NCI-H2029 (cell line): ENCODE measurements around the gene PAPOLG.
"Not testable (repeated sequence)": the region's sequence is repeated elsewhere in the genome, so short reads cannot be mapped to it uniquely, and the experiment has no call there.

ENCODE experiments used
- DNase-seq: peaks from one replicate; lab custom pipeline; 2025; lab: John Stamatoyannopoulos, UW

Gene PAPOLG

GRCh38 chr2:60775048-60775639 is 19.1 kb downstream of the PAPOLG start:
- no peak for DNase-seq

- DNase-seq = no peak
Observed at GRCh38 chr2:60778352-60778751, 22.3 kb downstream of the PAPOLG start.

- DNase-seq = no peak
Observed at GRCh38 chr2:60779426-60779825, 23.4 kb downstream of the PAPOLG start.

GRCh38 chr2:60780721-60781120 is 24.7 kb downstream of the PAPOLG start:
- DNase-seq = no peak

- no peak for DNase-seq
Observed at GRCh38 chr2:60793169-60793568, 37.1 kb downstream of the PAPOLG start.

GRCh38 chr2:60794271-60794863 is 38.3 kb downstream of the PAPOLG start:
- no peak for DNase-seq

GRCh38 chr2:60796573-60797509 is 40.8 kb downstream of the PAPOLG start:
- no peak for DNase-seq

- no peak for DNase-seq
Observed at GRCh38 chr2:60804473-60804872, 48.4 kb downstream of the PAPOLG start.

- no peak for DNase-seq
Observed at GRCh38 chr2:60806595-60806987, 50.5 kb downstream of the PAPOLG start.

GRCh38 chr2:60806988-60807681 is 51.1 kb downstream of the PAPOLG start:
- DNase-seq = no peak

GRCh38 chr2:60808330-60808801 is 52.3 kb downstream of the PAPOLG start:
- no peak for DNase-seq

- no peak for DNase-seq
Observed at GRCh38 chr2:60811491-60812375, 55.7 kb downstream of the PAPOLG start.

GRCh38 chr2:60817191-60817590 is 61.1 kb downstream of the PAPOLG start:
- DNase-seq = not testable (repeated sequence)

- DNase-seq = no peak
Observed at GRCh38 chr2:60818272-60818671, 62.2 kb downstream of the PAPOLG start.

GRCh38 chr2:60819155-60819862 is 63.2 kb downstream of the PAPOLG start:
- DNase-seq = no peak

- DNase-seq = no peak
Observed at GRCh38 chr2:60819936-60820335, 63.9 kb downstream of the PAPOLG start.

- no peak for DNase-seq
Observed at GRCh38 chr2:60820416-60821132, 64.5 kb downstream of the PAPOLG start.

GRCh38 chr2:60821133-60821469 is 65.0 kb downstream of the PAPOLG start:
- no peak for DNase-seq

GRCh38 chr2:60821587-60822302 is 65.7 kb downstream of the PAPOLG start:
- no peak for DNase-seq
